ENCODE results near the gene CAMK2A. TPM values are rescaled to one million over a fixed set of nuclear protein-coding genes. Genes with fewer than 3 reads are reported as not detected.

Gene CAMK2A
- polyA plus RNA-seq, 1 experiment: 0.11 TPM

GRCh38 chr5:150294551-150295071 lies 5.0 kb upstream of the CAMK2A start:
- DNase-seq (ENCODE audit: low read depth): no peak
- Histone ChIP-seq H3K4me3 (ENCODE audit: low read depth, low read length) (no peak overlapping the region), H3K36me3 (ENCODE audit: control insufficient read depth, insufficient read depth, low read length) (no peaks in the 10 kb centered on the region), H3K27me3 (ENCODE audit: control insufficient read depth, insufficient read depth, low read length) (peaks cover 3% of the 10 kb centered on the region; the same call in 1 of the 2 replicates)
- POLR2A ChIA-PET: interaction anchor here (0.5 kb wide), 1 partner anchor 139 kb away, joined by 4 read pairs; the partner anchor contains the start of gene PDGFRB
- no peak for TF ChIP-seq CTCF (IDR thresholded peaks at IDR 0.05; ENCODE audit: insufficient read depth, low read depth, low read length)
- CTCF ChIA-PET: interaction anchor here (0.6 kb wide), 1 partner anchor 459 kb away, joined by 3 read pairs; no protein-coding TSS in a partner anchor

- Histone ChIP-seq H3K27me3 (ENCODE audit: control insufficient read depth, insufficient read depth, low read length) (peaks cover 3% of the 10 kb centered on the region; the same call in 1 of the 2 replicates), H3K4me3 (ENCODE audit: low read depth, low read length) (no peak overlapping the region), H3K36me3 (ENCODE audit: control insufficient read depth, insufficient read depth, low read length) (no peaks in the 10 kb centered on the region)
- no peak for DNase-seq (ENCODE audit: low read depth)
- no peak for TF ChIP-seq CTCF (IDR thresholded peaks at IDR 0.05; ENCODE audit: insufficient read depth, low read depth, low read length)
- CTCF ChIA-PET: interaction anchor here (0.6 kb wide), 1 partner anchor 10 kb away, joined by 3 read pairs; no protein-coding TSS in a partner anchor
- POLR2A ChIA-PET: no interaction called here
Measured at GRCh38 chr5:150293091-150293941, 3.7 kb upstream of the CAMK2A start.

- ChIA-PET CTCF (interaction anchor here (0.7 to 1.4 kb wide), 3 partner anchors 17 to 143 kb away, joined by 3 to 5 read pairs (median 4); no protein-coding TSS in a partner anchor), POLR2A (no interaction called here)
- no peak for TF ChIP-seq CTCF (IDR thresholded peaks at IDR 0.05; ENCODE audit: insufficient read depth, low read depth, low read length)
- H3K36me3 ChIP-seq (ENCODE audit: control insufficient read depth, insufficient read depth, low read length): no peaks in the 10 kb centered on the region
- DNase-seq (ENCODE audit: low read depth): no peak
- H3K4me3 ChIP-seq (ENCODE audit: low read depth, low read length): no peak overlapping the region
- peaks cover 3% of the 10 kb centered on the region; the same call in 1 of the 2 replicates for H3K27me3 ChIP-seq (ENCODE audit: control insufficient read depth, insufficient read depth, low read length)
Measured at GRCh38 chr5:150291388-150292385, 2.1 kb upstream of the CAMK2A start.

- no peak for TF ChIP-seq CTCF (IDR thresholded peaks at IDR 0.05; ENCODE audit: insufficient read depth, low read depth, low read length)
- Histone ChIP-seq H3K4me3 (ENCODE audit: low read depth, low read length) (no peak overlapping the region), H3K27me3 (ENCODE audit: control insufficient read depth, insufficient read depth, low read length) (peaks cover 4% of the 10 kb centered on the region), H3K36me3 (ENCODE audit: control insufficient read depth, insufficient read depth, low read length) (no peaks in the 10 kb centered on the region)
- DNase-seq (ENCODE audit: low read depth): no peak
- POLR2A ChIA-PET: no interaction called here
- CTCF ChIA-PET: interaction anchor here (1.3 kb wide), 2 partner anchors 10 to 14 kb away, joined by 3 to 4 read pairs; partner anchors contain the start of gene ARSI
Measured at GRCh38 chr5:150288791-150289190, 782 bp downstream of the CAMK2A start.

Data from BJ (cell line).